Left cardiac atrium (tissue), 4 donors: ENCODE measurements around the gene SBK2. TPM values are rescaled to one million over a fixed set of nuclear protein-coding genes. Genes with fewer than 3 reads are reported as not detected.

Experiments
- ATAC-seq, 2 donors: fragments of 200-7000 bp; cut with Tn5 transposase; one replicate each; pipeline ENCODE4 v1.9.1; 2020; ENCODE audit warnings: mild to moderate bottlenecking in 2 of 2, moderate library complexity in 2 of 2
- DNase-seq: peaks from one replicate; pipeline ENCODE4 v3.0.0-alpha.2; 2020
- intact Hi-C, 2 donors: fragments of 100-400 bp; cut with DNase I; formaldehyde crosslinking; loops; one replicate each; pipeline versions ENCODE4 v1.14.1 to v1.15.1; 2022 to 2023
- total RNA-seq, 2 donors: library from RNA; stranded (reverse); fragmentation: NEBNext Ultra II Directional; extraction: Animal tissue kit (Norgen Biotek cat#: 25700); gene quantifications; one replicate each; pipeline ENCODE4 v1.2.1, GENCODE V29; 2021
- donor health status: DM: no; HTN: yes; CAD: no.
- donor health status: DM: no; HTN: yes; CAD: no; lungs with severe emphysema.
- donor health status: DM: yes; HTN: yes; CAD: no.
- donor health status: Dilated cardiomyopathy.

Gene SBK2
- total RNA-seq, 2 donors from 2014 or later: 151 to 181 TPM

DNA sequence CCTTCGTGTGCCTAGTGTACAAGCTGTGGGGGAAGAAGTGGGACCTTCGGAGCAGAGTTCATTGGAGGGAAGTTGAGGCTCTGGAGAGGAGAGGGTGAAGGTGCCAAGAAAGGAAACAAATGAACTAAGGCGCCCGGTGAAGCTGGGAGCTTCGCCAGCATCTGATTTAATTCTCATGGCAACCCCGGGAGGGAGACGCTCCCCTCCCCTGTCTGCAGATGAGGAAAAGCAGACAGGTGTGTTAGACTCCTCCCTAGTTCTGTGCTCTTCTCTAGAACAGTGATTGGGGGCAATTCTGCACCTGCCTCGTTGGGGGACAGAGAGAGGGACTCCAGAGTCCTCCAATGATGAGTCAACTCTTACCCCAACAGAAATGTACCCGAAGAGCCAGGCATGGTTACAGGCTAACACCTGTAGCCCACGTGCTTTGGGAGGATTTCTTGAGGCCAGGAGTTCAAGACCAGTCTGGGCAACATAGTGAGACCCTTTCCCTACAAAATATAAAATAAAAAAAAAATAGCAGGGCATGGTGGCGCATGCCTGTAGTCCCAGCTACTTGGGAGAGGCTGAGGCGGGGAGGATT is 44.5 kb downstream of the SBK2 start:
- DNase-seq: no peak
- intact Hi-C loops: no loop called here
- ATAC-seq: no peak

- ATAC-seq (no peak), DNase-seq (peak; percentile 40)
- intact Hi-C loops: no loop called here
Measured at GRCh38 chr19:55491546-55492360, 45.2 kb downstream of the SBK2 start.

GRCh38 chr19:55490478-55491432 is 46.2 kb downstream of the SBK2 start:
- ATAC-seq: no peak
- intact Hi-C loops: no loop called here
- peak; percentile 48 for DNase-seq

DNA sequence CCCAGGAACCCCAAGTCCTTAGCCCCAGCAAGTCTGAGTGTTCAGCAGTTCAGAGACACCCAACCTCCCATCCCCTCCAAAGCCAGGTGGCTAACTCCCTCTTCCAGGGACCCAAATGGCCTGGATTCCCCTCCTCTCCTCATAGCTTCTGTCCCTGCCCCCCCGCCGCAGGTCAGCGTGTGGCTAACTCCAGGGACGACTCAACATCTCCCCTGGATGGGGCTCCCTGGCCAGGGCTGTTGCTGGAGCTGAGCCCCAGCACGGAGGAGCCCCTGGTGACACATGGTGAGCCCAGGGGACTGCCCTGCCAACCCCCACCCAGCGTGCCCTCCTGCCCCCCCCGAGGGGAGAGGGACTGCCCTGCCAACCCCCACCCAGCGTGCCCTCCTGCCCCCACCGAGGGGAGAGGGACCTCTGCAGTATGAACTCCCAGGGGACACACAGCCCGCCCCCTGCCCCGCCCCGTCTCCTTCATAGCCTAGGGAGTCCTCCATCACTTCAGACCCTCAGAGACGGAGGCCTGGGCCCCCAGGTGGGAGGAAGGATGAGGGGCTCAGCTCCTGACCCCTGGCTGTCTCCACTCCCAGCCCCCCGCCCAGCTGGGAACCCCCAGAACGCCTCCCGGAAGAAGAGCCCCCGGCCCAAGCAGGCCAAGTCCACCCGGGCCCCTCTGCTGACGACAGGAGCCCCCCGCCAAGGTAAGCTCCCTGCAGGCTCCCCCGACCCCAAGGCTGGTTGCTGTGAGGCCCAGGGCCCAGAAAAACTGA is 47.0 kb downstream of the SBK2 start:
- no peak for ATAC-seq
- peak; percentile 46 for DNase-seq
- intact Hi-C loops: no loop called here

- intact Hi-C loops: no loop called here
- no peak for ATAC-seq
- peak; percentile 36 for DNase-seq
Measured at GRCh38 chr19:55488986-55489710, 47.8 kb downstream of the SBK2 start.

GRCh38 chr19:55487924-55488687 is 48.8 kb downstream of the SBK2 start, which contains the start of gene SSC5D:
Gene SSC5D, plus strand, starts transcription at chr19:55488436. Its CDS starts 154 bp downstream, at chr19:55488590.
- DNase-seq: peak; percentile 59

GRCh38 chr19:55486971-55487923 is 49.7 kb downstream of the SBK2 start:
- peak; percentile 88 for DNase-seq
- ATAC-seq: peak; percentile 55 to 73
- intact Hi-C loops: no loop called here

More at GRCh38 chr19:55487924-55488687, 48.8 kb downstream of the SBK2 start, which contains the start of gene SSC5D:
- intact Hi-C loops: no loop called here
- peak; percentile 14 to 17 for ATAC-seq

GRCh38 chr19:55486043-55486970 is 50.6 kb downstream of the SBK2 start:
- intact Hi-C loops: no loop called here
- peak in 1 of 2 donors; percentile 12 for ATAC-seq
- peak; percentile 48 for DNase-seq

DNA sequence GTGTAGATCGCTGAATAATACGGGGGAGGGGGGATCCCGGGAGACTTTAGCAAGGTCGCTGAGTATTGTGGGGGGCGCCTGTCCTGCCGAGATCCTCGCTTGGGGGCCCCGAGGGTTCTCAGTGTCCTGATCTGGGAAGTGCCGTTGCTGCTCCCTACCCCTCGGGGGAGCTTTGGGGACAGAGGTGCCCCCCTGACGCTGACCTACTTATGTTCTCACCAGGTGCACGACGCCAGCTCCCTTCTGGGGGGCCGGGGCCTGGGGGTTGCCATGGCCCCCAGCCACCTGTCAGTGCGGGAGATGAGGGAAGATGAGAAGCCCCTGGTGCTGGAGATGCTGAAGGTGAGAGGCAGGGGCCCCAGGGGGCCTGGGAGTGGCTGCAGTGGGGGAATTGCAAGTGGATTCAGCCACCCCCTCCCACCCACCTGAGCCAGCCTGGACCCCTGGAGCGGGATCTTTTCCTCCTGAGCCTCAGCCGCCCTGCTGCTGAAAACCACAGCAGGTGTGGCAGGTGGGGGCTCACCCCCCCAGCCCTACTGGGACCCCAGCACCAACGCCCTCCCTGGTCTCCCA is 51.4 kb downstream of the SBK2 start:
- intact Hi-C loops: no loop called here
- DNase-seq (peak; percentile 37), ATAC-seq (no peak)

GRCh38 chr19:55484593-55485438 is 52.1 kb downstream of the SBK2 start, which contains the start of gene NAT14:
Gene NAT14, plus strand, starts transcription at chr19:55485188. Its CDS starts 521 bp downstream, at chr19:55485709.
- DNase-seq (peak; percentile 72), ATAC-seq (peak; percentile 41 to 43)
- intact Hi-C loops: no loop called here

DNA sequence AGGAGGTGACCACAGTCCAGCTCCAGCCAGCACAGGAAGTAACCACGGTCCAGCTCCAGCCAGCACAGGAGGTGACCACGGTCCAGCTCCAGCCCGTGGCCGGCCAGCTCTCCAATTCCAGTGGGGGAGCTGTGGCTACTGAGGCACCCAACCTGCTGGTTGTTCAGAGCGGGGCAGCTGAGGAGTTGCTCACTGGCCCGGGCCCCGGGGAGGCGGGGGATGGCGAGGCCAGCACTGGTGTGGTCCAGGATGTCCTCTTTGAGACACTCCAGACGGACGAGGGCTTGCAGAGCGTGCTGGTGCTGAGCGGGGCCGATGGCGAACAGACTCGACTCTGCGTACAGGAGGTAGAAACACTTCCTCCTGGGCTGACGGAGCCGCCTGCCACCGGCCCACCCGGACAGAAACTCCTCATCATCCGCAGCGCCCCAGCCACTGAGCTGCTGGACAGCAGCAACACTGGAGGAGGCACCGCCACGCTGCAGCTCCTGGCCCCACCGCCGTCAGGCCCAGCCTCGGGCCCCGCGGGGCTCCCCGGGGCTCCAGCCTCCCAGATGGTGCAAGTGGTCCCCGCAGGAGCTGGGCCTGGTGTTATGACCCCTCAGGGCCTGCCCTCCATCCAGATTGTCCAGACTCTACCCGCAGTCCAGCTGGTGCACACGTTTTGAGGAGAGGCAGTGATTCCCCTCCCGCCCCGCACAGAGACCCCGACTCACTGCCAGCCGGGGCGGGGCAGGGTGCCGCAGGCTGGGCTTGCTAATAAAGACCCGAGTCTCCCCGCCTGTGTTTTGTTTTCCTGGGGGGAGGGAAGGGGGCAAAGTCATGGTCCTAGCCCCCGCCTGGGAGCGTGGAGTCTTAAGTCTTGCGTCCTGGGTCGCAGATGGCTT is 53.0 kb downstream of the SBK2 start:
- no peak for ATAC-seq
- DNase-seq: no peak
- intact Hi-C loops: no loop called here

- intact Hi-C loops: no loop called here
- ATAC-seq: no peak
- no peak for DNase-seq
Measured at GRCh38 chr19:55482967-55483705, 53.8 kb downstream of the SBK2 start.
